NCI-H2227 treated with DMSO at 0.1 percent for 48 hours (cell line): ENCODE data around the gene CCDC170.
"Not testable (repeated sequence)": the region's sequence is repeated elsewhere in the genome, so short reads cannot be mapped to it uniquely, and the experiment has no call there.

Experiments
- DNase-seq: peaks from one replicate; lab custom pipeline; 2025; lab: John Stamatoyannopoulos, UW

The CCDC170 gene

GRCh38 chr6:151493804-151494234 is at the start of gene CCDC170:
Gene CCDC170, plus strand, starts transcription at chr6:151494017. Its CDS starts 112 bp downstream, at chr6:151494129.
- no peak for DNase-seq

- DNase-seq: no peak
Measured at GRCh38 chr6:151445482-151445881, 48.3 kb upstream of the CCDC170 start.

GRCh38 chr6:151447237-151447636 is 46.6 kb upstream of the CCDC170 start:
- no peak for DNase-seq

- DNase-seq: no peak
Measured at GRCh38 chr6:151448623-151449022, 45.2 kb upstream of the CCDC170 start.

GRCh38 chr6:151450928-151451327 is 42.9 kb upstream of the CCDC170 start:
- not testable (repeated sequence) for DNase-seq

- DNase-seq: no peak
Measured at GRCh38 chr6:151451417-151451949, 42.3 kb upstream of the CCDC170 start.

- DNase-seq: peak; percentile 97
Measured at GRCh38 chr6:151451950-151452749, 41.7 kb upstream of the CCDC170 start, which contains the start of gene RMND1. Gene RMND1, minus strand, starts transcription at chr6:151452126. Its CDS starts 6,315 bp downstream, at chr6:151445811.

- no peak for DNase-seq
Measured at GRCh38 chr6:151452750-151453427, 40.9 kb upstream of the CCDC170 start.

GRCh38 chr6:151455751-151456398 is 37.9 kb upstream of the CCDC170 start:
- DNase-seq: not testable (repeated sequence)

- DNase-seq: no peak
Measured at GRCh38 chr6:151461673-151462072, 32.1 kb upstream of the CCDC170 start.

- no peak for DNase-seq
Measured at GRCh38 chr6:151464702-151465101, 29.1 kb upstream of the CCDC170 start.

- peak; percentile 45 for DNase-seq
Measured at GRCh38 chr6:151475653-151476523, 17.9 kb upstream of the CCDC170 start.

GRCh38 chr6:151477726-151478125 is 16.1 kb upstream of the CCDC170 start:
- DNase-seq: no peak

GRCh38 chr6:151478670-151479069 is 15.1 kb upstream of the CCDC170 start:
- peak; percentile 46 for DNase-seq

GRCh38 chr6:151481786-151482185 is 12.0 kb upstream of the CCDC170 start:
- no peak for DNase-seq

GRCh38 chr6:151482290-151482689 is 11.5 kb upstream of the CCDC170 start:
- no peak for DNase-seq

- no peak for DNase-seq
Measured at GRCh38 chr6:151483994-151484393, 9.8 kb upstream of the CCDC170 start.

GRCh38 chr6:151488226-151488625 is 5.6 kb upstream of the CCDC170 start:
- no peak for DNase-seq

GRCh38 chr6:151490996-151491395 is 2.8 kb upstream of the CCDC170 start:
- DNase-seq: no peak

GRCh38 chr6:151493161-151493803 is 535 bp upstream of the CCDC170 start:
- no peak for DNase-seq
